GM18870 (cell line): ENCODE results near the gene PRPF4.

ENCODE experiments used
- ATAC-seq: cut with Tn5 transposase; IDR thresholded peaks from one replicate; pipeline ENCODE4 v1.9.1; 2021; ENCODE audit warnings: moderate library complexity; ENCODE audit not compliant: unreplicated experiment

Gene PRPF4

GRCh38 chr9:113310538-113310937, 35.1 kb downstream of the PRPF4 start:
- ATAC-seq: no peak

GRCh38 chr9:113311961-113312360, 36.5 kb downstream of the PRPF4 start:
- no peak for ATAC-seq

GRCh38 chr9:113313261-113313660, 37.8 kb downstream of the PRPF4 start:
- no peak for ATAC-seq

- ATAC-seq: no peak
These were observed 39.8 kb downstream of the PRPF4 start for GRCh38 chr9:113315231-113315630.

DNA sequence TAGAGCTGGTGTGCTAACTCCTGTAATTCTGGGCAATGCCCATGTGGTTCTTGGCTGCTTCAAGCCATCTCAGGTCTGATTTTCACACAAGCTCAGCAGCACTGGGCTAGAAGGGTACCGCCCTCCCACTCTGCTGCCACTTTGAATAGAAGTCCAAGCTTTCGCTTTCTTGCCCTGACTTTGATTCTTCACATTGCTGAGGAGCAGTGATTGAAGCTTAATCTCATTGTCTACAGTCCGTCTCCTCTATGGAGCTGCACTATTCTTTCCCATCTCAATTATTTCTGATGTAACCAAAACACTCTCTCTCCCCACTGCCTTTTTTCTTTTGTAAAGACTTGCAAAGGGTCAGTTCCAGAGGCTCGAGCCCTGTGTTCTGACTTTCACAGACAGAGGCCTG, 40.6 kb downstream of the PRPF4 start:
- ATAC-seq: no peak

DNA sequence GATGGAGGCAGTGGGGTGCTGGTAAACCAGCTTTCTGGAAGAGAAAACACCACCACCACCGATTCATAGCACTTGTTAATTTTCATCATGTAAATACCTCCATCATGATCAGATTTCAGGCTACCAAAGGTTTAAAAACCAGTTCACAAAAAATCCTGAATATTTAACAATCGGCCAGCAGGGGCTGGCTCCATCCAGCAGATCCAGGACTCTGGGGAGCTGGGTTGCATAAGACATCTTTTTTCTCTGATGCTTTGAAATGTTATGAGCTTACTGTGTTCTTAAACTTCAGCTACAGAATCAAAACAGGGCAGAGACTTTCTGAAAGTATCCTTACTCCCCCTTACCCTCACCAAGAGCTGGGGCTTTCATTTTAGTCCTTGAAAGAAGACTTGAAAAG, 42.3 kb downstream of the PRPF4 start:
- no peak for ATAC-seq

GRCh38 chr9:113319054-113319453, 43.6 kb downstream of the PRPF4 start:
- ATAC-seq: no peak

- no peak for ATAC-seq
These were observed 44.6 kb downstream of the PRPF4 start for GRCh38 chr9:113320051-113320450.

- ATAC-seq: no peak
These were observed 47.2 kb downstream of the PRPF4 start for GRCh38 chr9:113322671-113323070.

DNA sequence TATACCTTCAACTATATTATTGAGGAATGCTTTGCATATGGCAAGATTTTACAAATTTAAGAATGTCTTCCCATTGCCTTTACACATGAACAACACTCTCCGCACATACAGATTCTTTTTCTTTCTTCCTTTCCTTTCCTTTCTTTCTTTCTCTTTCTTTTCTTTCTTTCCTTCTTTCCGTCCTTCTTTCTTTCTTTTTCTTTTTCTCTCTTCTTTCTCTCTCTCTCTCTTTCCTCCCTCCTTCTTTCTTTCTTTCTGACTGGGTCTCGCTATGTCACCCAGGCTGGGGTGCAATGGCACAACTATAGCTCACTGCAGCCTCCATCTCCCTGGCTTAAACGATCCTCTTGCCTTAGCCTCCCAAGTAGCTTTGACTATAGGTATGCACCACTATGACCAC, 50.8 kb downstream of the PRPF4 start:
- ATAC-seq: no peak

GRCh38 chr9:113328045-113328782, 52.8 kb downstream of the PRPF4 start:
- ATAC-seq: no peak

- ATAC-seq: no peak
These were observed 56.3 kb downstream of the PRPF4 start for GRCh38 chr9:113331780-113332179.

DNA sequence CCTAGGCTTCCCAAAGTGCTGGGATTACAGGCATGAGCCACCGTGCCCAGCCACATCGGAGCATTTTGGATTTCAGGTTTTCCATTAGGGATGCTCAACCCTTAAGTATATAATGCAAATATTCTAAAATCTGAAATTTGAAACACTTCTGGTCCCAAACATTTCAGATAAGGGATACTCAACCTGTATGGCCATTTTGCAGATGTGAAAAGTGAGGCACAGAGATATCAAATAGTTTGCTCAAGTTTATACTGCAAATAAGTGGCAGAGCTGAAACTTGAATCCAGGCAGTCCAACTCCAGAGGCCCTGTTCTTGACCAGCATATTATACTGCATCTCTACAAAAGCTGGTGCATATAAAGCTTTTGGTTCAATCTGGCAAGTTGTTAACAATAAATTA, 62.3 kb downstream of the PRPF4 start:
- no peak for ATAC-seq

DNA sequence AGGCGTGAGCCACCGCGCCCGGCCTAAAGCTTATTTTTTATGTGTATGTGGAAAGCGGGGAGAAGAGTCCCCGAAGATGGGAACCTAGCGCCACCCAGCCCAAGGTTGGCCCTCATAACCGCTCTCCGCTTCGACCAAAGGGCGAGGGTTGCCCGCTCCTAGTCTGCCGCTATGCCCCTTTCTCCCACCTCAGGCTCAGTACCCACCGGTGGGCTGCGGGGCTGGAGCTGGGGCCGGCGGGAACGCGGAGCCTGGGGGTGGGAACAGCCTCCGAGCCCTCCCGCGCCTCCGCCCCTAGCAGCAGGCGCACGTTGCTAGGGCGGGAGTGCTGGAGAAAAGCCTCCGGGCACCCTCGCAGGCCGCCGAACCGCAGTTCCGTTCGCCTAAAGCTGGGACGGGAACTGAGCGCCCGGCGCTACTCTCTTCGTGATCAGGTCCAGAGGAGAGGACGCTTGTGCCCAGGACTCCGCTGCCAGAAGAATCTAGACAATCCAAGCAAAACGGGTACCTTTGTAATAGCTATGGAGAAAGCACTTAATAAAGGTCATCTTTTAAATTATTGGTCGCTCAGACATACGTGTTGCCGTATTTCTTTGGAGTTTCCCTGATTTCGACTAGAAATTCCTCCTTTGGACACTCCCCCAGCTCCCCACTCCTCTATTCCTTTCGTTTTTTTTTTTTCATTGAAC, 64.7 kb downstream of the PRPF4 start, which contains the start of gene WDR31:
WDR31 (minus strand) TSS at position 265 of the 689 bp plus-strand sequence. CDS start 8,253 bp downstream, outside the sequence.
- peak; percentile 87 for ATAC-seq

GRCh38 chr9:113341712-113342410, 66.4 kb downstream of the PRPF4 start:
- no peak for ATAC-seq
